Fibroblast of skin of scalp (primary cell): Measurements from ENCODE around the gene MBP.
"Not testable (repeated sequence)": the region's sequence is repeated elsewhere in the genome, so short reads cannot be mapped to it uniquely, and the experiment has no call there.

Source experiments
- DNase-seq: peaks from one replicate; pipeline ENCODE4 v3.0.0-alpha.2; 2013

The MBP gene

GRCh38 chr18:77003316-77003715 is 129.3 kb downstream of the MBP start:
- DNase-seq: no peak

- no peak for DNase-seq
These were observed 130.1 kb downstream of the MBP start for GRCh38 chr18:77002496-77002895.

GRCh38 chr18:77001979-77002378 is 130.6 kb downstream of the MBP start:
- DNase-seq: no peak

GRCh38 chr18:77001041-77001440 is 131.5 kb downstream of the MBP start:
- no peak for DNase-seq

- peak; percentile 34 for DNase-seq
These were observed 132.1 kb downstream of the MBP start for GRCh38 chr18:77000527-77000926.

DNA sequence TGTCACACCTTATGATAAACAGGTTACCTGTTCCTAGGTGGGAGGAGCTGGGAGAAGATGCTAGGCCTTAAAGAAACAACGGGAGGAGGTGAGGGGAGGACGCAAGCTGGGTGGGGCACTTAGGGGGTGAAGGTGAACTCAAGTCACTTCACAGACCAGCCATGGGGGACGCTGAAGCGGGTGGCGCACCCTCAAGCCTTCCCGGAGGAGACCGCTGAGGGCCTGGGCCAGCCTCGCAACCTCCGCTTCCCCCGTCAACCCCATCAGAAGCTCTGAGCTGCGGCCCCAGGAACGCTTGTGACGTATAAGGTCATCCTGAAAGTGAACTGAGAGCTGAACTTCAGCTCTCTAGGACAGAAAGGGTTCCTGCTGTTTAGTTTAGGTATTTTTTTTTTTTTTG is 133.5 kb downstream of the MBP start:
- DNase-seq: no peak

- DNase-seq: no peak
These were observed 134.4 kb downstream of the MBP start for GRCh38 chr18:76997951-76998808.

DNA sequence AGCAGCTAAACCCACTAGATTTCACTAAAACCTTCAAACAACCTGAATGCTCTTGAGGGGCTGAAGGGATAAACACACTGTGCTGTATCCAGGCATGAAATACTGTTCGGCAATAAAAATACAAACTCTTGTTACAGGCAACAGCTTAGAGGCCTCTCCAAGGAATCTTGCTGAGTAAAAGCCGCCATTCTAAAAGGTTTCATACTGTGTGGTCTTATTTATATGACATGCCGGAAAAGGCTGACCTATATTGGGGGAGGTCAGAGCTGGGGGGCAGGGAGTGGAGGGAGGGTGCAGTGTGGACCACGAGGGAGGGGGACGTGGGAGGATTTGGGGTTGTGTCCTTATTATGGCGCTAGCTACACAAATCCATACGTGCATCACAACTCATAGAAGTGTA is 136.2 kb downstream of the MBP start:
- DNase-seq: no peak

DNA sequence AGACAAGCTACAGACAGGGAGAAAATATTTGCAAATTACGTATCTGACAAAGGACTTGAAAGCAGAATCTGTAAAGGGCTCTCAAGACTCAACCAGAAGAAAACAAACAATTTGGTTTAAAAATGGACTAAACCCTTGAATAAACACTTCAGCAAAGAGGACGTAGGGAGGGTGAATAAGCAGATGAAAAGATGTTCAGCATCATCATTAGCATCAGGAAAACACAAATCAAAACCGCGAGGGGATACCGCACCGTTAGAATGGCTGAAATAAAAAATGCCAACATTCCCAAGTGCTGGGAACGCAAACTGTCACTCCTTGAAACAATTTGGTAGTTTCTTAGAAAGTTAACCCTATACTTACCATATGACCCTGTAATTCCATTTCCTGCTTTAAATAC is 136.7 kb downstream of the MBP start:
- no peak for DNase-seq

GRCh38 chr18:76994086-76994654 is 138.4 kb downstream of the MBP start:
- DNase-seq: no peak

- DNase-seq: no peak
These were observed 139.0 kb downstream of the MBP start for GRCh38 chr18:76993573-76993972.

DNA sequence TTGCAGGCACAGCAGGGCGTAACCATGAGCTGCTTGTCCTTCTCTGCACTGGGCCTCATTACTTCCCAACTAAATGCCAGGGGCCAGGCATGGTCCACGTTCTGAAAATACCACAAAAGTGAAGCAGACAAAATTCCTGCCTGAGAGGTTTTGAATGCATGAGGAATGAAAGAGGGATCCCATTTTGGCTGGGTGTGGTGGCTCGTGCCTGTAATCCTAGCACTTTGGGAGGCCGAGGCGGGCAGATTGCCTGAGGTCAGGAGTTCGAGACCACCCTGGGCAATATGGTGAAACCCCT is 139.5 kb downstream of the MBP start:
- no peak for DNase-seq

DNA sequence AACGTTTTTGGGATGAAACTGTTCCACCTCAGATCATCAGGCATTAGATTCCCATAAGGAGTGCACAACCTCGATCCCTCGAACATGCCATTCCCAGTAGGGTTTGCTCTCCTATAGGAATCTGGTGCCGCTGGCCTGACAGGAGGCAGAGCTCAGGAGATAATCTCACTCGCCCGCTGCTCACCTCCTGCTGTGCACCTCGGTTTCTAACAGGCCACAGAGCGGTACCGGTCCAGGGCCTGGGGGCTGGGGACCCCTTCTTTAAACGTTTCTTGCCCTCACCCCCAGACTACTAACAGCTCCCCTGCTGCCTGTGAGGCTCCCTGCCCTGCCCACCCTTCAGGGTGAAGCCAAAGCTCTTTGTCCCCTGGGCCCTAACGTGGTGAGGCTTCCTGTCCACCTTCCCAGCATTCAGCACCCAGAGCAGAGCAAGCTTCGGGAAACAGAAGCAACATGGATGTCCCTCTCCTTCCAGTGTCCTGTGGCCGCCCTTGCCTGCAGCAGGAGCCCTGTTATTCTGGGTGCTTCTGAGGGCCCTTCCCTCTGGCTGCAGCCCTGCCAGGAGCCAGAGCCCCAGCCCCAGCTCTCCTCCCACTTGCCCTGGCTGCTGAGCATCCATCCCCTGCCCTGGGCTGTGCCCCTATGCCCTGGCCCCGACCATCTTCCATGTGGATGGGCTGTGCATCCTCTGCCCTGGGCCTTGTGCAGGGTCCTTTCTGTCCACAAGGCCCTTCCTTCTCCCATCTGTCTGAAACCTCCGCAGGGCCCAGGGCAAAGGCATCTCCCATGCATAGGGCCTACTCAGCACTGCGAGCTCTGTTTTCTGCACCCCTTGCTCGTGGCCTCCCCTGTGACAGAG is 140.1 kb downstream of the MBP start:
- no peak for DNase-seq

DNA sequence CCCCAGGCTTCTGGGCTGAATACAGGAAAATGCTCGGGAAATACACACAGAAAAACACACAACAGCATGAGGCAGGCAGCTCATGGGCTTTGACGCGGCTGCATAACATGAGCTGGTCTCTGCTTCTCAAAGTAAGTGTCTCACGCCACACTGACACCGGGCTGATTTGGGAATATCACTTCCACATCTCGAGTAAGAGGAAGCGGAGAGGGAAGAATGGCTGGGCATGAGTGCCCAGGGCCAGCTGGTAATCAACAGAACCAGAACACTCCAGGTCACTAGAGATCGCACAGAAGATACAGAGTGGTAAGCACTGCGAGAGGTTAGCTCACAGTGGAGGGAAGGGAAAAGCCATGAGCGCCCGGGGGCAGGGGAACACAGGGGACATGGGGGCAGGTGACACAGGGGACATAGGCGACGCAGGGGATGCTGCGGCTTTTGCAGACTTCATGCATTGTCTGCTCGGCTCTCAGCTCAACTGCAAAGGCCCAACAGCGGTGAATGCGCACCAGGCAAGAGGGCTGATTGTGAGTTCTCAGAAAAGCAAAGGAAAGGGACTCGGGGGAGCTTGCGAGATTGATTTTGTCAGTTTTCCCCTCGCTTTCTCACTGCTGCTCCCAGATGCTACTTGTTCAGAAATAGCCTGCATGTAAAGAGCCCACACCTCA is 141.4 kb downstream of the MBP start:
- DNase-seq: no peak

- not testable (repeated sequence) for DNase-seq
These were observed 142.1 kb downstream of the MBP start for GRCh38 chr18:76990343-76991020.

DNA sequence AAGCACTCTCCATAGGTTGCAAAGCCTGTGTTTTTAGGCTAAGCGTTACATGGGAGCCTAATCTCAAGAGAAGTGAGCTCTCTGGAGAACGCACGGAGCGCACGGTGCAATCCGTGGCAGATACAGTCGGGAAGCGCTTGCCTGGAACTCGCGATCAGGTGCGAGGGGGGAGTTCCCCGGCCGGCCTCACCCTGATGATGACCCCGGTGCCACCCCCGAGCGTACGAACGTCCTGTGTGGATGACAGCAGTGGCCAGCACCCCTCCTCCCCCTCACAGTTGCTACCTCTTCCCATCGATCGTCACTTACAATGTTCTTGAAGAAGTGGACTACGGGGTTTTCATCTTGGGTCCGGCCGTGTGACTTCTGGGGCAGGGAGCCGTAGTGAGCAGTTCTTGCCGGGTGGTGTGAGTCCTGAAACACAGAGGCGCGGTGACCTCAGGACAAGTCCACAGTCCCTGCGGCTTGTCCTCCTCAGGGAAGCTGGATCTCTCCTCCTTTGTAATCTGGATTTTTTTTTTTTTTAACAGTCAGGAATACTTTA is 142.9 kb downstream of the MBP start:
- no peak for DNase-seq

- DNase-seq: no peak
These were observed 143.5 kb downstream of the MBP start for GRCh38 chr18:76988827-76989646.

DNA sequence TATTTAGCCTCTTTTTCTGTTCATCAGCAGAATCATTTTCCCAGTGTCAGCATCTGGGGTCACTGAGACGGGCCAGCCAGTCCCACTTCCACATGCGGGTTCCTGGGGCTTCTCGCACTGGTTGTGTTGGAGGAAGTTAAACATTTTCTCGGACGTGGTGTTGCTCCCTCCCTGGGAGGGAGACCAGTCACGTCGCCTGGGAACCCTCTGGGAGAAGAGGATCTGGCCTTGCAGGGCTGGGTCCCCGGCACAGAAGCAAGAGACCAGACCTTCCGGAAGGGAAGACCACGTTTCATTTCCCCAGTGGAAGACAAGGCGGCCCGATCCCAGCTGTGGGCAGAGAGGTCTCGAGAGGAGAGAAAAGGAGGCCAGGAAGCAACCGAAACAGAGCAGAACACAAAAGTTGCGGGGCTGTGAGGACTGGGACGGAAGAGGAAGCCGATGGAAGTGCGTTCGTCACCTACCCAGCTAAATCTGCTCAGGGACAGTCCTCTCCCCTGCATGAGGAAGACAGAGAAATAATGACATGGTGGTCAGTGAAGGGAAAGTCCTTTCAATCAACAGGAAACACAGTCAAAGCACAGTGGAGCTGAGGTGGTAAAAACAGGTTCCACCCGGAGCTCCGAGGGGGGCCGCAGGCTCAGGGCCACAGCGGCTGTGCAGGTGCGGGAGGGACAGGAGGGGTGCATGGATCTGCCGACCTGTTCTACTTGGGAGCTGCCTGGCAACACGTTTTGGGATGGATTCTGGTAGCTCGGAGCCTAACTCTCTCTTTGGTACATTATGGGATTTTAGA is 144.4 kb downstream of the MBP start:
- no peak for DNase-seq

DNA sequence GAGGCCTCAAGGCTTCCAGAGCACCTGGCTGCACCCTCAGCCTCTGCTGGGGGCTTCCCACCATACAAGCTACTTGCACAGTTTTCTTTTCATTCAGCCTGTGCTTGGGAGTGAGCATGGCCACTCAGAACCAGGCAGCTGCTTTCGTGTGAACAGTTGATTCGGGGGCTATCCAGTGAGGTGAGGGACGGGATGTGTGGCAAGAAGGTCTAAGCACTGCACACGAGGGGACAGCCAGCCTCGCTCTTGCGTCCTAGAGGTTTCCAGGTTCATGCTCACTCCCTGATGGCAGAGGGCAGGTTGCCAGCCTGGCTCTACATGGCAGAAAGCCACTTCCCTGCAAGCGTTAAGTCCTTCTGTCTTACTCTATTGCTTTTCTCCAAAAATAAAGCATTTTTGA is 146.2 kb downstream of the MBP start:
- DNase-seq: no peak

- DNase-seq: no peak
These were observed 146.7 kb downstream of the MBP start for GRCh38 chr18:76985951-76986236.
